ENCODE data around the gene FAM83E.

The FAM83E gene

GRCh38 chr19:48571378-48572162, 43.3 kb downstream of the FAM83E start:
- no peak for DNase-seq

GRCh38 chr19:48569814-48570213, 45.1 kb downstream of the FAM83E start:
- no peak for DNase-seq

GRCh38 chr19:48568345-48568886, 46.5 kb downstream of the FAM83E start:
- peak; percentile 96 for DNase-seq

- DNase-seq, result peak; percentile 33
Measured at GRCh38 chr19:48565090-48565489, 49.8 kb downstream of the FAM83E start.
